HepG2 (cell line): ENCODE results near the gene RRAD.

ENCODE experiments used
- ETV6 ChIP-seq: sonication (generic); formaldehyde crosslinking; conservative IDR thresholded peaks from 2 replicates; pipeline ENCODE4 v1.4.0; 2020; ENCODE audit warnings: missing genetic modification reagents
- HOXA3 ChIP-seq: sonication (generic); formaldehyde crosslinking; IDR thresholded peaks from 2 replicates; pipeline ENCODE4 v1.5.0; 2020; ENCODE audit warnings: missing genetic modification reagents
- HOXA5 ChIP-seq: sonication (generic); formaldehyde crosslinking; IDR thresholded peaks from 2 replicates; pipeline ENCODE4 v1.4.0; 2020; ENCODE audit warnings: missing genetic modification reagents
- IKZF4 ChIP-seq: sonication (generic); formaldehyde crosslinking; IDR thresholded peaks from 2 replicates; pipeline ENCODE4 v1.5.1; 2020; ENCODE audit warnings: borderline replicate concordance, mild to moderate bottlenecking, low read depth, missing genetic modification reagents; ENCODE audit errors: not compliant biosample characterization
- RAD51 ChIP-seq: fragments of 450-650 bp; IDR thresholded peaks from 2 replicates; pipeline ENCODE4 v1.6.1; 2016; ENCODE audit warnings: borderline replicate concordance
- SMAD1 ChIP-seq: sonication (generic); formaldehyde crosslinking; IDR thresholded peaks from 2 replicates; pipeline ENCODE4 v1.4.0; 2020; ENCODE audit warnings: missing genetic modification reagents, low read depth, mild to moderate bottlenecking, borderline replicate concordance
- SRSF4 ChIP-seq: fragments of 200-400 bp; formaldehyde crosslinking; IDR thresholded peaks from one replicate; pipeline ENCODE4 v1.6.1; 2018; ENCODE audit warnings: mild to moderate bottlenecking, low read depth, low read length, moderate library complexity; ENCODE audit not compliant: poor library complexity, severe bottlenecking
- TBP ChIP-seq: sonication (generic); formaldehyde crosslinking; IDR thresholded peaks from 2 replicates; pipeline ENCODE4 v1.5.0; 2020; ENCODE audit warnings: missing genetic modification reagents
- ZBTB49 ChIP-seq: sonication (generic); formaldehyde crosslinking; IDR thresholded peaks from 2 replicates; pipeline ENCODE4 v1.4.0; 2020; ENCODE audit warnings: missing genetic modification reagents, borderline replicate concordance
- ZFP1 ChIP-seq: IDR thresholded peaks from 2 replicates; pipeline ENCODE4 v1.6.1; 2016
- ZNF281 ChIP-seq: sonication (generic); formaldehyde crosslinking; IDR thresholded peaks from 2 replicates; pipeline ENCODE4 v1.4.0; 2020; ENCODE audit warnings: missing genetic modification reagents, borderline replicate concordance
- ZNF713 ChIP-seq: sonication (generic); formaldehyde crosslinking; IDR thresholded peaks from 2 replicates; pipeline ENCODE4 v1.4.0; 2020; ENCODE audit warnings: mild to moderate bottlenecking, missing genetic modification reagents

GRCh38 chr16:66928702-66929388 is 3.5 kb upstream of the RRAD start:
- TF ChIP-seq ZBTB49: no peak
- no peak for TF ChIP-seq HOXA3 (CRISPR knock-in tag)
- TF ChIP-seq ZNF713 (CRISPR knock-in tag): no peak
- TF ChIP-seq SRSF4: no peak
- no peak for TF ChIP-seq SMAD1
- no peak for TF ChIP-seq ZFP1 (CRISPR knock-in tag)
- no peak for TF ChIP-seq IKZF4 (CRISPR knock-in tag)
- TF ChIP-seq TBP (CRISPR knock-in tag): no peak
- no peak for TF ChIP-seq HOXA5 (CRISPR knock-in tag)
- TF ChIP-seq RAD51: no peak
- TF ChIP-seq ZNF281 (CRISPR knock-in tag): no peak
- no peak for TF ChIP-seq ETV6 (CRISPR knock-in tag)
